Prostate gland (tissue), 2 donors: ENCODE measurements around the gene ATXN1.

ENCODE experiments used
- POLR2AphosphoS5 ChIP-seq: sonication (generic); formaldehyde crosslinking; IDR thresholded peaks from one replicate; pipeline ENCODE4 v1.6.1; 2017; ENCODE audit warnings: antibody characterized with exemption
- TF ChIP-seq, protein P1 (sequence below), 4 experiments: fragments of 200-600 bp in 2 of 4; fragments of 450-650 bp in 2 of 4; sonication (generic) in 2 of 4; IDR thresholded peaks; 1 replicate in 3 of 4; 2 replicates in 1 of 4; pipeline ENCODE4 v1.5.1; 2016 to 2019; ENCODE audit warnings: antibody characterized with exemption in 4 of 4, mild to moderate bottlenecking in 2 of 4, moderate library complexity in 2 of 4

DNA sequence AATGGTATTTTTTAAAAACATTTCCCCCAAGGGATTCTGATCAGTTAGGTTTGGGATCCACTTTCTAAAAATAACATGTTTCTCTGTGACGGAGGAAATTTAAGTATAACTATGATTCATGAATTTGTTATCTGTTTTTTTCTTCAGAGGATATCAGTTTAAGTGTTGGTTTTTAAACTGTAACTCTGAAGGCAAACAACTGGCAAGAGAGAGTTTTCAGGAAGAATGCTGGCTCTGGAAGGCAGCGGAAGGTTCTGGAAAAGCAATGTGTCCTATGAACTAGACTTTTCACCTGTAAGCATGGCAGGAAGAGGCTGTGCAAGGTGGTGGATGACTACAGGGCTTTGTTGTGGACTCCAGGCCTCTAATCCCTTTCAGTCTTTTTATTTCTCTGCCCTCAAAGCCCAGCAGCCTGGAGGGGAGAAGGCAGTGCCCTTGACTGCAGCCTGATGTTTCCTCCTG lies 369.8 kb downstream of the ATXN1 start:
- TF ChIP-seq, protein P1, sequence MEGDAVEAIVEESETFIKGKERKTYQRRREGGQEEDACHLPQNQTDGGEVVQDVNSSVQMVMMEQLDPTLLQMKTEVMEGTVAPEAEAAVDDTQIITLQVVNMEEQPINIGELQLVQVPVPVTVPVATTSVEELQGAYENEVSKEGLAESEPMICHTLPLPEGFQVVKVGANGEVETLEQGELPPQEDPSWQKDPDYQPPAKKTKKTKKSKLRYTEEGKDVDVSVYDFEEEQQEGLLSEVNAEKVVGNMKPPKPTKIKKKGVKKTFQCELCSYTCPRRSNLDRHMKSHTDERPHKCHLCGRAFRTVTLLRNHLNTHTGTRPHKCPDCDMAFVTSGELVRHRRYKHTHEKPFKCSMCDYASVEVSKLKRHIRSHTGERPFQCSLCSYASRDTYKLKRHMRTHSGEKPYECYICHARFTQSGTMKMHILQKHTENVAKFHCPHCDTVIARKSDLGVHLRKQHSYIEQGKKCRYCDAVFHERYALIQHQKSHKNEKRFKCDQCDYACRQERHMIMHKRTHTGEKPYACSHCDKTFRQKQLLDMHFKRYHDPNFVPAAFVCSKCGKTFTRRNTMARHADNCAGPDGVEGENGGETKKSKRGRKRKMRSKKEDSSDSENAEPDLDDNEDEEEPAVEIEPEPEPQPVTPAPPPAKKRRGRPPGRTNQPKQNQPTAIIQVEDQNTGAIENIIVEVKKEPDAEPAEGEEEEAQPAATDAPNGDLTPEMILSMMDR (IDR thresholded peaks at IDR 0.05) = no peak
- TF ChIP-seq POLR2AphosphoS5 = no peak
